Smooth muscle cell (in vitro differentiated cells): ENCODE results near the gene ITPR1. TPM values are rescaled to one million over a fixed set of nuclear protein-coding genes. Genes with fewer than 3 reads are reported as not detected.

ENCODE experiments used
- DNase-seq: peaks from one replicate; lab custom pipeline; 2025; ENCODE audit not compliant: unreplicated experiment; lab: John Stamatoyannopoulos, UW
- H2AFZ ChIP-seq: fragments of 200-600 bp; sonication (generic); 2 replicates; pipeline ENCODE4 v1.6.0; 2016; ENCODE audit warnings: antibody characterized with exemption, low read depth, mild to moderate bottlenecking
- H3F3A ChIP-seq: fragments of 200-600 bp; sonication (generic); 2 replicates; pipeline ENCODE4 v1.6.0; 2017; ENCODE audit warnings: antibody characterized with exemption, low read depth
- H3K27ac ChIP-seq: fragments of 200-600 bp; sonication (generic); 2 replicates; pipeline ENCODE4 v1.5.1; 2016; ENCODE audit warnings: low read depth, mild to moderate bottlenecking
- H3K27me3 ChIP-seq: fragments of 200-600 bp; sonication (generic); 2 replicates; pipeline ENCODE4 v1.6.1; 2016; ENCODE audit warnings: low read depth, mild to moderate bottlenecking
- H3K36me3 ChIP-seq: fragments of 200-600 bp; sonication (generic); 2 replicates; pipeline ENCODE4 v1.5.1; 2016; ENCODE audit warnings: low read depth
- H3K4me1 ChIP-seq: fragments of 200-600 bp; sonication (generic); 2 replicates; pipeline ENCODE4 v1.5.1; 2016; ENCODE audit warnings: low read depth
- H3K4me2 ChIP-seq: fragments of 200-600 bp; sonication (generic); 2 replicates; pipeline ENCODE4 v1.6.0; 2016; ENCODE audit warnings: mild to moderate bottlenecking
- H3K4me3 ChIP-seq: fragments of 200-600 bp; sonication (generic); 2 replicates; pipeline ENCODE4 v1.5.1; 2016; ENCODE audit warnings: mild to moderate bottlenecking
- H3K79me2 ChIP-seq: fragments of 200-600 bp; sonication (generic); 2 replicates; pipeline ENCODE4 v1.6.0; 2016; ENCODE audit warnings: low read depth, mild to moderate bottlenecking
- H3K9ac ChIP-seq: fragments of 200-600 bp; sonication (generic); 2 replicates; pipeline ENCODE4 v1.6.0; 2016; ENCODE audit warnings: low read depth
- H3K9me3 ChIP-seq: fragments of 200-600 bp; sonication (generic); replicated peaks from 2 replicates; pipeline ENCODE4 v1.5.1; 2016; ENCODE audit warnings: low read depth
- H4K20me1 ChIP-seq: fragments of 200-600 bp; sonication (generic); 2 replicates; pipeline ENCODE4 v1.6.0; 2016; ENCODE audit warnings: low read depth
- CTCF ChIP-seq: fragments of 200-600 bp; sonication (generic); IDR thresholded peaks from 2 replicates; pipeline ENCODE4 v1.5.1; 2017; ENCODE audit warnings: borderline replicate concordance, mild to moderate bottlenecking, antibody characterized with exemption; ENCODE audit not compliant: insufficient read depth, poor library complexity, severe bottlenecking
- WGBS: methylation state at CpG from one replicate; pipeline ENCODE4 v1.1.7; 2016; ENCODE audit warnings: low lambda C conversion rate; 5-methylcytosine and 5-hydroxymethylcytosine counted together
- polyA plus RNA-seq: library from polyadenylated mRNA; unstranded; fragments of >200 nt; fragmentation: Nextera tagmentation; extraction: Ambion mirVana; gene quantifications from 2 replicates; pipeline ENCODE4 v1.2.1, GENCODE V29; 2016
- total RNA-seq: library from RNA; depleted of rRNA; stranded (reverse); fragments of >200 nt; gene quantifications from 2 replicates; pipeline ENCODE4 v1.2.3, GENCODE V29; 2014

The ITPR1 gene
- total and polyA plus RNA-seq, 2 experiments from 2014 or later = 16.4 to 28.6 TPM

- H3K9ac ChIP-seq = no peak overlapping the region
- H3K9me3 ChIP-seq = no peaks in the 10 kb centered on the region
- H3K27ac ChIP-seq = no peak overlapping the region
- no peak overlapping the region for H2AFZ ChIP-seq
- no peaks in the 10 kb centered on the region for H4K20me1 ChIP-seq
- no peak for DNase-seq
- no peaks in the 10 kb centered on the region for H3F3A ChIP-seq
- no peak for TF ChIP-seq CTCF
- no peaks in the 10 kb centered on the region for H3K36me3 ChIP-seq
- no peak overlapping the region for H3K4me2 ChIP-seq
- H3K27me3 ChIP-seq = no peaks in the 10 kb centered on the region
- H3K4me1 ChIP-seq = peaks cover 10% of the 10 kb centered on the region
- WGBS = 83% methylated on average over 14 of the region's 14 CpGs
- H3K79me2 ChIP-seq = no peaks in the 10 kb centered on the region
- H3K4me3 ChIP-seq = no peak overlapping the region
Observed at GRCh38 chr3:4580346-4581123, 87.4 kb downstream of the ITPR1 start.

- TF ChIP-seq CTCF = no peak
- H2AFZ ChIP-seq = no peak overlapping the region
- H3K4me3 ChIP-seq = no peak overlapping the region
- H3K27me3 ChIP-seq = no peaks in the 10 kb centered on the region
- H3K79me2 ChIP-seq = no peaks in the 10 kb centered on the region
- no peaks in the 10 kb centered on the region for H3K36me3 ChIP-seq
- no peak overlapping the region for H3K27ac ChIP-seq
- no peak overlapping the region for H3K9ac ChIP-seq
- WGBS = 91% methylated on average over 3 of the region's 3 CpGs
- H3K9me3 ChIP-seq = no peaks in the 10 kb centered on the region
- H4K20me1 ChIP-seq = no peaks in the 10 kb centered on the region
- DNase-seq = no peak
- no peaks in the 10 kb centered on the region for H3F3A ChIP-seq
- H3K4me1 ChIP-seq = peaks cover 10% of the 10 kb centered on the region
- no peak overlapping the region for H3K4me2 ChIP-seq
Observed at GRCh38 chr3:4581124-4581424, 87.9 kb downstream of the ITPR1 start.

DNA sequence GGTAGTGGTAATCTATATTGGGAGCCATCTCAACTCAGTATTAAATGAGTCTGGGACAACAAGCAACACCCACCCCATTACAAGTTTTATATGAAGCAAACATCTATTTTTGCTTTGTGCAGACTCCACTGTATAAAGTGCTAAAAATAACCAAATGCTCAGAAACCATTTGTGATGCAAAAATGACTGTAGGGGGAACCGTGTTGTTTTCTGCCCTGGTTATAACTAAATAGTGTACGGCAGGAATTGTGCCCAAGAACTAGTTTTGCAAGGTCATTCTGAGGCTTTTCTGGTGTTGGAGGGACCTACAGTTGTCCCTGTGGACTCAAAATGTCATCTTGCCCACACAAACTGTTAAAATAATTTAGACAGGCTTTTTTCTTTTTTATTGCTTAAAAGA is 88.3 kb downstream of the ITPR1 start:
- H3K4me2 ChIP-seq = peak overlapping the region; percentile 75
- H3K79me2 ChIP-seq = no peaks in the 10 kb centered on the region
- no peaks in the 10 kb centered on the region for H3F3A ChIP-seq
- H3K27ac ChIP-seq = peak overlapping the region; percentile 64
- no peaks in the 10 kb centered on the region for H3K36me3 ChIP-seq
- no peak for DNase-seq
- no peaks in the 10 kb centered on the region for H3K9me3 ChIP-seq
- H3K27me3 ChIP-seq = no peaks in the 10 kb centered on the region
- peaks cover 10% of the 10 kb centered on the region for H3K4me1 ChIP-seq
- H3K9ac ChIP-seq = no peak overlapping the region
- 68% methylated on average over 2 of the region's 2 CpGs for WGBS
- no peak for TF ChIP-seq CTCF
- no peak overlapping the region for H3K4me3 ChIP-seq
- H4K20me1 ChIP-seq = no peaks in the 10 kb centered on the region
- peak overlapping the region; percentile 41 for H2AFZ ChIP-seq

DNA sequence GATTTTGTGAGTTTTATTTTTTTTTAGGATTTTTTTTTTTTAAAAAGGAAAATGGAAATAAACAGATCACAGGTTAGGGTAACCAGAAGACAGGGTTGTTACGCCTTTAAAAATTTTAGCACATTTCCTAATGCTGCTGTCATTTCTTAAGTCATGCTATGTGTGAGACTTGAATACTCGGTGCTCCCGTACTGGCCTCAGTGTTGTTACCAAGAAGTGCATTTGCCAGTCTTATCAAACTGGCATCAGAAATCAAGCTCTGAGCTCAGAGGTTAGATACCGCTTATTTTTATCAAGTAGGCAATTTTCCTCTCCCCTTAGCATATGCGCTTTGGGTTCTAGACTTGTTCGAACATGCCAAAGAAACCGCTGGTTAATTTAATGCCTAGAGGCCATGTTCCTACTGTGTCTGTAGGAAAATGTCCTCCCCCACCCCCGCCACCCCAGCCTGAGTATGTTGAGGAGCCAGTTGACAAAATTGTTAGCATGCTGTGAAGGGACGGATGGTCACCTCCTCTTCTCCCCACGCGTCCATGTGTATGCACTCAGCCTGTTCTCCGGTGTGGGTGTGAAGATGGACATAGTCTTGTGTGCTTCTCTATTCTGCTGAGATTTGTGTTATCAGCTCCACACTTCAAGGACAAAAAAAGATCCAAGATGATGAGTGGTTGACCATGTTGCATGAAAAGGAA is 88.9 kb downstream of the ITPR1 start:
- no peak for TF ChIP-seq CTCF
- no peaks in the 10 kb centered on the region for H3F3A ChIP-seq
- 62% methylated on average over 12 of the region's 12 CpGs for WGBS
- no peak overlapping the region for H2AFZ ChIP-seq
- no peak overlapping the region for H3K9ac ChIP-seq
- peak overlapping the region; percentile 75 for H3K4me2 ChIP-seq
- peak overlapping the region; percentile 64 for H3K27ac ChIP-seq
- no peaks in the 10 kb centered on the region for H4K20me1 ChIP-seq
- H3K9me3 ChIP-seq = no peaks in the 10 kb centered on the region
- no peaks in the 10 kb centered on the region for H3K79me2 ChIP-seq
- H3K4me1 ChIP-seq = peaks cover 10% of the 10 kb centered on the region
- H3K36me3 ChIP-seq = no peaks in the 10 kb centered on the region
- no peak for DNase-seq
- H3K27me3 ChIP-seq = no peaks in the 10 kb centered on the region
- H3K4me3 ChIP-seq = no peak overlapping the region
